Measurements from ENCODE around the gene COL4A1. TPM values are rescaled to one million over a fixed set of nuclear protein-coding genes. Genes with fewer than 3 reads are reported as not detected.

COL4A1 gene
- polyA plus RNA-seq, 1 donor, result 146 TPM

DNA sequence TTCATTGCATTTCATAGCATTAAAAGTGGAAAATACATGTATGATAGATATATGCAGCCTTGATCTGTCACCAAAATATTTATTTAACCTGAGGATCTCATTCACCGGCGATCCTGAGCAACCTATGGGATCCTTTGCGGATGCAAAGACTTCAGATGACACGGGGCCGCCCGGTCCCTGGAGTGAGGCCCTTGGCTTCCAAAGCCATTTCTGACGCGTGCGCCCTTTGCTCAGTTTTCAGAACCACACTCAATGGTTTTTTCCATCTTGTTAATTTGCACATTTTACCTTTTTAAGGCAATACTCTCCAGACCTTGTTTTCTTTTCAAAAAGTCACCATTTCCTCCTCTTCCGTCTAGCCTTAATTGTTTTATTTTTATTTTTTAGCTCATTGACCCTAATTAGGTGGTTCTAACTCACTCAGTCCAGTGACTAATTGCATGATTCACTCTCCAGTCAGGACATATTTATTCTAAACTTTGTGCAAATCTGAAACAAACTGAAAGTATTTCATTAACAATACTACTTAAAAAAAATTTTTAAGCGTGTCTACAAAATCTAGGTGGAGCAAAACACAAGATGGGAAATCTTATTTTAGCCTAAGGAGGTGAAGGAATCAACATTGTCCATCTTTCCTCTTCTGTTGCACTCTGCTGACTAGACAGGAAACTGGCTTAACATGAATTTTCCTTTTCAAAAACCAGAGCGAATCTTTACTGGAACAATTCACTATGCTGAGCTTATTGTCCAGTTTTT is 47.9 kb downstream of the COL4A1 start:
- no peak for DNase-seq
- Histone ChIP-seq H3K27ac (ENCODE audit: low read length) (no peak overlapping the region), H3K27me3 (ENCODE audit: control insufficient read depth, insufficient read depth, low read length) (no peaks in the 10 kb centered on the region), H3K4me3 (ENCODE audit: low read length) (no peak overlapping the region), H3K9me3 (ENCODE audit: control insufficient read depth, low read depth, low read length) (no peaks in the 10 kb centered on the region), H3K36me3 (ENCODE audit: control insufficient read depth, insufficient read depth, low read length) (no peaks in the 10 kb centered on the region), H3K4me1 (ENCODE audit: control insufficient read depth, insufficient read depth, low read length) (peaks cover 23% of the 10 kb centered on the region)
- WGBS (ENCODE audit: insufficient coverage, low lambda C conversion rate), result 80% methylated on average over 1 of the region's 12 CpGs

DNA sequence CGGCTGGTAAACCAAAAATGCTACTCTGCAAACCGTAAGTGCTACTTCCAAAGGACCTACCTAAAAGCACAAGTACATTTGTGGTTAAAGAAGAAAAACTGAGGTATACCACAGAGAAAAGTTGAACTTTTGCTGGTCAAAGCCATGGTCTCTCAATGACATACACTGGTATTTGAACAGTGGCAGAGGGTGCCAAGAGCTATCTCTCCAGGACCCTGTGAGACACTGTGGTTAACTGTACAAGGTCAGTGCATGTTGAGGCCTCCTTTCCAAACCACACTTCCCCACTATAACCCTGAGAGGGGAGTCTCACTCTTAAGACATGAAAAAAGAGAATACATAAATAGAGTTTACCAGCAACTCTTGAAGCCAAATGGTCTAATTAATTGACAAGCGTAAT is 49.5 kb downstream of the COL4A1 start:
- H3K9me3 ChIP-seq (ENCODE audit: control insufficient read depth, low read depth, low read length), result no peaks in the 10 kb centered on the region
- H3K4me3 ChIP-seq (ENCODE audit: low read length), result no peak overlapping the region
- H3K4me1 ChIP-seq (ENCODE audit: control insufficient read depth, insufficient read depth, low read length), result peaks cover 9% of the 10 kb centered on the region
- no CpG with 5 or more reads among the region's 3 CpGs for WGBS (ENCODE audit: insufficient coverage, low lambda C conversion rate)
- DNase-seq, result no peak
- H3K27ac ChIP-seq (ENCODE audit: low read length), result no peak overlapping the region
- H3K36me3 ChIP-seq (ENCODE audit: control insufficient read depth, insufficient read depth, low read length), result no peaks in the 10 kb centered on the region
- H3K27me3 ChIP-seq (ENCODE audit: control insufficient read depth, insufficient read depth, low read length), result no peaks in the 10 kb centered on the region

DNA sequence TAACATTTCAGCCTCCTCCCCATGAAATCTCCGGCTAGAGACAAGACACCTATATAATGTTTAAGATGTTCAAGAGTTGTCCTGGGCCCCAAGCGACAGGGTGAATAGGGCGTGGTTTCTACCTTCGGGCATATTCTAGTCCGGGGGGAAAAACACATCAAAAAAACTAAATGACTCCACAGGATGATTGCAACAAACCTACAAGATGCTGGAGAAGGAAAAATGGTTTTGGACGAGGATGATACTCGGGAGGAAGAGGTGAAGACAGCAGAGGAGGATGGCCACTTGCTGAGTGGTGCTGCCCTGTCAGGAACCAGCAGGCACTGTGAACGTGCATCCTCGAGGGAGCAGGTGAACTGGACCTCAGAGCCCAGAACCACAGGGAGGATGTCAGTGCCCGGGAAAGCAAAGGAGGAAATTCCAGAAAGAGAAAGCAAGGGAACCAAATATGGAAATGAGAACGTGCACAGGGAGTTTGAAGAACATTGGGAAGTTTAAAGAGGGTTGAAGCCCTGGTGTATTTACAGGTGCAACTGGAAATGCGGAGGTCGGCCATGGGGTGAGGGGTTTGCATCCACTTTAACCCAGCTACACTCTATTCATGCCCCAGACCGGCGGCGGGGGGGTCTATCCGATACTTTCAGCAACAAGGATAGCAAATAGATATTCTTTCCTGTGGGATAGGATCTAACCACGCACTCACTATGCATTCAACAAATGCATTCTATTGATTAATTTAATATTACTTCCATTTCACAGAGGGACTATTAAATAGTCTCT is 50.6 kb downstream of the COL4A1 start:
- no peak overlapping the region for H3K4me3 ChIP-seq (ENCODE audit: low read length)
- no peaks in the 10 kb centered on the region for H3K36me3 ChIP-seq (ENCODE audit: control insufficient read depth, insufficient read depth, low read length)
- no peak for DNase-seq
- no peak overlapping the region for H3K27ac ChIP-seq (ENCODE audit: low read length)
- WGBS (ENCODE audit: insufficient coverage, low lambda C conversion rate), result 100% methylated on average over 3 of the region's 18 CpGs
- peaks cover 5% of the 10 kb centered on the region for H3K4me1 ChIP-seq (ENCODE audit: control insufficient read depth, insufficient read depth, low read length)
- H3K9me3 ChIP-seq (ENCODE audit: control insufficient read depth, low read depth, low read length), result no peaks in the 10 kb centered on the region
- H3K27me3 ChIP-seq (ENCODE audit: control insufficient read depth, insufficient read depth, low read length), result no peaks in the 10 kb centered on the region

DNA sequence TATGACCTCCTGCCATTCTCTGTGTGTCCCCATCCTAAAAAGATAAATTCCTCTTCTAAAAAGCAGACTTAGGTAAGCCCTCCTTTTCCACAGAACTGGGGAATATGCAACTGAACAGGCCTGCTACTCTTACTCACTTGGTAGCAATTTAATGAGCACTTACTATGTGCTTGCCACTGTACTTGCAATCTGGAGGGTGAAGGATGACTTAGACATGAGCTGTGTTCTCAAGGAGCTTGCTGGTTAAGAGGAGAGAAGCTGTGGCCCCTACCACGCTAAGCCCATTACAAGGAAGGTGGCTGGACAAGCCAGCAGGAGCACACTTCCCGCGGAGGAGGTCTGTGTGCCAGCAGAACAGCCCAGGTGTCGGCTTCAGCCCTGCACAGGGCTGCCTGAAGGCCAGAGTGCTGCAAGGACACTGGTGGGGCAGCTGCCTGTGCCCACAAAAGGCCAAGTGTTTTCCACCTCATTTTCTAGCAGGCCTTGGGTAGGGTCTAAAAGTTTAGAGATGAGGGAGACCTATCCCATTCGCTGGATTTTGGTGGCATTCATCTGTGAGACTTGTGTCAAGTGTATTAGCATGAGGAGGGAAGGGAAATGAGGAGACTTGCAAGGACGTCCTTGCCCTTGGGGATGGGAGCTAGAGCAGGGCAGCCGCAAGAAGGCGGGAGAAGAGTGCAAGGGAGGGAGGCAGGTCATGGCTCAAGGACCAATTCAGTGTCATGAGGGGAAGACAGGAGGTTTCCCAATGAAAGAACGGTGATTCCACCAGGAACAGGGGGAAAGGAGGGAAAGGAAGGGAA is 52.0 kb downstream of the COL4A1 start:
- H3K27ac ChIP-seq (ENCODE audit: low read length), result peak overlapping the region; percentile 60
- H3K4me1 ChIP-seq (ENCODE audit: control insufficient read depth, insufficient read depth, low read length), result peaks cover 5% of the 10 kb centered on the region
- no peaks in the 10 kb centered on the region for H3K9me3 ChIP-seq (ENCODE audit: control insufficient read depth, low read depth, low read length)
- no peak for DNase-seq
- no peak overlapping the region for H3K4me3 ChIP-seq (ENCODE audit: low read length)
- H3K27me3 ChIP-seq (ENCODE audit: control insufficient read depth, insufficient read depth, low read length), result no peaks in the 10 kb centered on the region
- WGBS (ENCODE audit: insufficient coverage, low lambda C conversion rate), result no CpG with 5 or more reads among the region's 9 CpGs
- H3K36me3 ChIP-seq (ENCODE audit: control insufficient read depth, insufficient read depth, low read length), result no peaks in the 10 kb centered on the region

DNA sequence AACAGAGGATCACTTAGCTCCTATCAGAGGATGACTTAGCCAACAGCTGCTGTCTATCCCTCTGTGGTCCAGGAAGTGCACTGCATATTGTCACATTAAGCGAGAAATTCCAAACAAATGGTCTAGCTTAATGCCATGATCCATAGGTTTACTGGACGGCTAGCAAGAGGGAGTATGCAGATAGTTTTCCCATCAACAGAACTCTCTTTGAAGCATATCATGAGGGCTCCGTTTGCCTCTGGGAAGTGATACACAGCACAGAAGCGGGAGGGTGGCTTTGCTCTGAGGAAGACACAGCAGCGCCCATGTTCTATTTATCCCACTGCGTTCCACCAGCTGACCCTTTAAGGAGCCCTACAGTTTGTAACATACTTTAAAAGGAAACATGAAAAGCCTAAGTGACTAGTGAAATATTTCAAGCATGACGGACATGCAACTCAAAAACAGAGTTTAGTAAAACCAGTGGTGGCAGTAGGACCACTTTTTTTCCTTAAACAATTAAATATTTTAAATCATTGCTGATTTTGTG is 52.7 kb downstream of the COL4A1 start:
- H3K4me1 ChIP-seq (ENCODE audit: control insufficient read depth, insufficient read depth, low read length), result peaks cover 5% of the 10 kb centered on the region
- no peaks in the 10 kb centered on the region for H3K36me3 ChIP-seq (ENCODE audit: control insufficient read depth, insufficient read depth, low read length)
- WGBS (ENCODE audit: insufficient coverage, low lambda C conversion rate), result 100% methylated on average over 1 of the region's 7 CpGs
- peak overlapping the region; percentile 60 for H3K27ac ChIP-seq (ENCODE audit: low read length)
- H3K9me3 ChIP-seq (ENCODE audit: control insufficient read depth, low read depth, low read length), result no peaks in the 10 kb centered on the region
- H3K4me3 ChIP-seq (ENCODE audit: low read length), result no peak overlapping the region
- no peak for DNase-seq
- no peaks in the 10 kb centered on the region for H3K27me3 ChIP-seq (ENCODE audit: control insufficient read depth, insufficient read depth, low read length)

DNA sequence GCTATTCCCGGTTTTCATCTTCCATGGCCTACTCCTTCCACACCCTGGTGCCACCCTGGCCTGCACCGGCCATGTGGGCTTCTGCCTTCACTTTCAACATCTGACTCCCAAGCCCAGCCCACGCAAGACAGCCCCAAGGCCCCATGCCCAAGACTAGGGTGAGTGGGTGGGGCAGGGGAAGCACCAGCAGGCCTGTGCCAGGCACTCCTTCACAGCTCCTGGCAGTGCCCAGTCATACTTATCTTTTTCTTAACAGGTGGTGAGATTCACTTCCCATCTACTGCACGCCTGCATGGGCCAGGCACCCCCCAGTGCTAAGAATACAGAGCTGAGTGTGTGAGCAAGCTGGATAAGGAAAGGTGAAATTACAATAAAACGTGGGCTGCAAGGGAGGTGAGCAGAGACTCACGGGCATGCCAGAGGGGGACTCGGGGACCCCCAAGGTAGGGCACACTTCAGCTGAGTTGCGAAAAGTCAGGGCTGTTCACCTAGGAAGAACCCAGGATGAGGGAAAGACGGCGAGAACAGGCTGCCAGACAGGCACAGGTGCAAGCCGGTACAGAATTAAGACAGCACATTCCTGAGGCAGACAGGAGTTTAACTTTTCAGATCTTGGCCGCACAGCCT is 55.7 kb downstream of the COL4A1 start:
- WGBS (ENCODE audit: insufficient coverage, low lambda C conversion rate), result no CpG with 5 or more reads among the region's 12 CpGs
- peak overlapping the region; percentile 20 for H3K27ac ChIP-seq (ENCODE audit: low read length)
- peaks cover 4% of the 10 kb centered on the region for H3K9me3 ChIP-seq (ENCODE audit: control insufficient read depth, low read depth, low read length)
- no peak overlapping the region for H3K4me3 ChIP-seq (ENCODE audit: low read length)
- H3K36me3 ChIP-seq (ENCODE audit: control insufficient read depth, insufficient read depth, low read length), result no peaks in the 10 kb centered on the region
- H3K27me3 ChIP-seq (ENCODE audit: control insufficient read depth, insufficient read depth, low read length), result no peaks in the 10 kb centered on the region
- DNase-seq, result no peak
- peaks cover 2% of the 10 kb centered on the region for H3K4me1 ChIP-seq (ENCODE audit: control insufficient read depth, insufficient read depth, low read length)

DNA sequence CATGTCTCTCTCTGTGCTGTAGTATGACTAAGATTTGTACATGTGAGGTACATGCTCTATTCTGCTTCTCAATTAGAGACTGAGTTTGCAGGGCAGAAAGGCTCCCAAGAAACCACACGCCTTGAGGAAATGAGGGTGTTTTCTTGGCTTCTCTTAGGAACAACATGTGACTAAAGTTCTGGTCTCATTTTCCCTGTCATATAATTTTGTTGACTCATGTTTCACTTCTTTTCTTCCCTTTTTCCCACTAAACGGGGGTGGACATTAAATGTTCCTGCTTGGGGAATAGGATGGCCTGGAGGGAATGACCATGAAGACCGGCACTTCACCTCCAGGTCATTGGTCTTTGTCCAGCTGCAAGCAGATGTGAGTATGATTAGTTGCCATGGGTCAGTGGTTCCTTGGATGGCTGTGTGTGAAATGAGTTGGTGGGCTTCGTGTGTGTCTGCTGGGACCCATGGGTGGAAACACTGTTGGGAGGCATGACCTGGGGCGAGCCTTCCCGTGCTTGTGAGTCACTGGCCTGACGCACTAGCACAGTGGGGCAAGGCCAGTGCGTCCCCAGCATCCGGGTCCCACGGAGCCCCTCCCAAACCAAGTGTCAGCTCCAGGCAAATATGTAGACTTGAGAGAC is 56.6 kb downstream of the COL4A1 start:
- Histone ChIP-seq H3K4me3 (ENCODE audit: low read length) (no peak overlapping the region), H3K36me3 (ENCODE audit: control insufficient read depth, insufficient read depth, low read length) (no peaks in the 10 kb centered on the region), H3K9me3 (ENCODE audit: control insufficient read depth, low read depth, low read length) (peaks cover 4% of the 10 kb centered on the region), H3K27ac (ENCODE audit: low read length) (no peak overlapping the region), H3K27me3 (ENCODE audit: control insufficient read depth, insufficient read depth, low read length) (no peaks in the 10 kb centered on the region), H3K4me1 (ENCODE audit: control insufficient read depth, insufficient read depth, low read length) (peaks cover 2% of the 10 kb centered on the region)
- 60% methylated on average over 1 of the region's 10 CpGs for WGBS (ENCODE audit: insufficient coverage, low lambda C conversion rate)
- DNase-seq, result no peak

DNA sequence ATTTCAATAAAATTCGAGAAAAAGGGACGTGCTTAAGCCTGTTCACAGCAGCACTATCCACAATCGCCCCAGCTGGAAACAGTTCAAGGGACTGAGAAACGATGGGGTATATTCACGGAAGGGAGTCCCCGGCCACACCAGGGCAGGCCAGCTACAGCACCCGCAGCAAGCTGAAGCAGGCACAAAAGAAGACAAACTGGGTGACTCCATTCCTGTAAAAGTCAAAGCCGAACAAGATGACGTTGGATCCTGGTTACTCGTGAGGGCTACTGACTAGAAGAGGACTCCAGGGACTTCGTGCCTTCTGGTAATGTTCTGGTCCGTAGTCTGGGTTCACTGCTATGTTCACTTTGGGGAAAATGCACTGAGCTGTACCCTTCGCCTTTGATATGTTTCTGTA is 57.6 kb downstream of the COL4A1 start:
- peaks cover 4% of the 10 kb centered on the region for H3K9me3 ChIP-seq (ENCODE audit: control insufficient read depth, low read depth, low read length)
- no peak overlapping the region for H3K27ac ChIP-seq (ENCODE audit: low read length)
- no peaks in the 10 kb centered on the region for H3K27me3 ChIP-seq (ENCODE audit: control insufficient read depth, insufficient read depth, low read length)
- H3K4me3 ChIP-seq (ENCODE audit: low read length), result no peak overlapping the region
- no peak for DNase-seq
- 100% methylated on average over 2 of the region's 13 CpGs for WGBS (ENCODE audit: insufficient coverage, low lambda C conversion rate)
- peaks cover 2% of the 10 kb centered on the region for H3K4me1 ChIP-seq (ENCODE audit: control insufficient read depth, insufficient read depth, low read length)
- H3K36me3 ChIP-seq (ENCODE audit: control insufficient read depth, insufficient read depth, low read length), result no peaks in the 10 kb centered on the region

DNA sequence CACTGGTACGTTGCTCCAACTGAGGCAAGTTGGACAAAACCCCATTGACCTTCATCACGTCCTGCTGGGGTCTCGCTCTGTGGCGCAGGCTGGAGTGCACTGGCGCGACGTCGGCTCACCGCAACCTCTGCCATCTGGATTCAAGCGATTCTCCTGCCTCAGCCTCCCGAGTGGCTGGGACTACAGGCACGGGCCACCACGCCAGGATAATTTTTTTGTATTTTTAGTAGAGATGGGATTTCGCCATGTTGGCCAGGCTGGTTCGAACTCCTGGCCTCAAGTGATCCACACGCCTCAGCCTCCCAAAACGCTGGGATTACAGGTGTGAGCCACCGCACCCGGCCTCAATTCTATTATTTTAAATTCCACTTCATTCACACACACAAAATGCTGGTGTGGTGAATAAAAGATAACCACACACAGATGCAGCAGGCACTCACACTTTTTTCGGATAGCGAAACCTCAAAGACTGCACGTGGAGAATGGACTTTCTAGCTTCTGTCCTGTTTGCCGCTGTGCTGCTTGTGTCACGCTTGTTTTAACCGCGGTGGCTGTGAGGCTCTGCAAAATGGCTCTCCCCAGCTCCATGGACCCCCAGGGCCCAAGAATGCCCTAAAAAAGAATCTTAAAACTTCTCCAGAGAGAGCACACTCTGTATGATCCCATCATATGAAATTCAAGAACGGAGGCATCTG is 58.4 kb downstream of the COL4A1 start:
- Histone ChIP-seq H3K27ac (ENCODE audit: low read length) (peak overlapping the region; percentile 72), H3K9me3 (ENCODE audit: control insufficient read depth, low read depth, low read length) (peaks cover 4% of the 10 kb centered on the region), H3K36me3 (ENCODE audit: control insufficient read depth, insufficient read depth, low read length) (no peaks in the 10 kb centered on the region), H3K4me1 (ENCODE audit: control insufficient read depth, insufficient read depth, low read length) (no peaks in the 10 kb centered on the region), H3K4me3 (ENCODE audit: low read length) (no peak overlapping the region), H3K27me3 (ENCODE audit: control insufficient read depth, insufficient read depth, low read length) (no peaks in the 10 kb centered on the region)
- DNase-seq, result no peak
- WGBS (ENCODE audit: insufficient coverage, low lambda C conversion rate), result 86% methylated on average over 1 of the region's 27 CpGs

Measured in large intestine (tissue), 3 donors.